Right forelimb (tissue), 1 donor: ENCODE results near the gene OTOF.

Source experiments
- DNase-seq: peaks from one replicate; pipeline ENCODE4 v3.0.0-alpha.2; 2018

The OTOF gene

DNA sequence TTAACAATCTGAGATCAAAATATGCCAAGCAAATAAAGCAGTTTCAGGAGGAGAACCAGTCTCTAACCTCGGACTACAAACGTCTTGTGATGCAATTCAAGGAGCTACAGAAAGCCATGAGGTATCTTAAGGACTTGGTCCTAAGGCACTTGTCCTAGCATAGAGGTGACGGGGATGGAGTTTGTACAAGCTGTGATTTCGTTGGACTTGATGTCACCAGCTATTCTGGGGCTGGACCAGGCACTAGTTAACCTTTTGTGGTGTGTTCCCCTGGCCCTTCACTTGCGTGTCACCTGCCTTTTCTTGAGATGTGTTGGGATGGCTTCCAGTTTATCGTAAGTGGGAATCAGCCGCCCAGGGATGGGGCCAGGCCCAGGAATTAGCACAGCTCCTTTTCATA, 33.7 kb downstream of the OTOF start:
- DNase-seq = no peak

DNA sequence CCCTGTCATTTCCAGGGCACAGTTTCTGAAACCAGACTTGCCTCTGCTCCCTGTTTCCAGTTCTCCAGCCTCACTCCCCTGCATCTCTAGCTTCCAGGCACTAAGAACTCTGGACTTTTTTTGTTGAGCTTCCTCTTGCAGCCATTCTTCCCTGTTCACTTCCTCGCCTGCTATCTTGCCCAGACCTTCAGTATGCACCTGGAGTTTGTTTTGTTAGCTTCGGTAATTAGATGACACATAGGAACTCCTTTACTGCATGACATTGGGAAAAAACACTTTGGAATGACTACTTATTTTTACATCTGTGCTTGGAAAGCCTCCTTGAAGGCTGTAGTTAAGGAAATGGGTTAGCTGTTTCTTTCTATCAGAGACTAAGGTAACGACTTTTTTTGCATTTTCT, 35.2 kb downstream of the OTOF start:
- no peak for DNase-seq

DNA sequence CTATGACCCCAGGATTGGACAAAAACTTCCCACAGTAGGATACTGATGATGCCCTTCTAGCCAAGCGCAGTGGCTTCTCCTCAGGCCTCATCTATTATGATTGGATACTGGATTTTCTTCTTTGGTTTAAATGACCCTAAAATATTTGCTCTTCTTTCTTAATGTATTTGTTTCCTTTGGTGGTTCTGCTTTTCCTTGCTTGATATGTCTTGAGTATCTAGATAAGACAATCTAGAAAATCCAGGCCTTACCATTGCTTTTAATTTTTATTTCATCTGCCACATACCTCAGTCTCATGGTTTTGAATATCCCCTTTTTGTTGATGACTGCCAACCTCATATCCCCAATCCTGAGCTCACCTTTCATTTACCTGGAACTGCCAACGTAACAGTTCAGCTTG, 35.6 kb downstream of the OTOF start:
- no peak for DNase-seq

DNA sequence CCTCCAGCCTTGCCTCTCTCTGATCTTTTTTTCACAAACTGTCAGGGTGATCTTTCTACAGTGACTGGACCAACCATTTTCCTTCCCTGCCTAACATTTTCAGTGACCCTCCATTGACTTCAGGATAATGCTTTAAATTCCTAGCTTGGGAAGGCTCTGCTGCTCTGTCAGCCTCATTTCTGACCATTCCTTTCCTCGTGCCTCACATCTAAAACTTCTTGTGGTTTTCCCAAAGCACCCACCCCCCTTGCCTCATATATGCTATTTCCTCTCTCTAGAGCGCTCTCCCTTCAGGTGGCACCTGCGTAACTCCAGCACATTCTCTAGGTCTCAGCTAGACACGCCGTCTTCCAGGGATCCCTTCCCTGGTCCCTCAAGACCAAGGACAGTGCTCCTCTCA, 39.0 kb downstream of the OTOF start:
- no peak for DNase-seq

DNA sequence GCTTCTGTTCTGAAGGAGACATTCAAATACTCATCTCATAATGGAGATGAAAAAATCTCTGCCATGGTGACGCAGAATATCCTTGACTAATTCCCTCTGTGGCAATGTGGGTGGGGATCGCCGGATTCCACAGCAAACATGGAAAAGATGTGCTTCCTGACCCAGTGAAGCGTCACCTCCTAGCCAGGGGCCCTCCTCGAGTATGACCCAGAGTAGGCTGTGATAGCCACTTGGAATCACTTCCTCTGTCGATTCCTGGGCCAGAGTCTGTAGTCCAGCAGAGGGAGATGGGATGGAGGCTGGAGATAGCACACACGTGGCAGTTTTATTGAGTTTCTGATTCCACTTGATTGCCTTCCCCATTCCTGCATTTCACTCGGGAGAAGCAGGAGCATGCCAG, 39.4 kb downstream of the OTOF start:
- no peak for DNase-seq

DNA sequence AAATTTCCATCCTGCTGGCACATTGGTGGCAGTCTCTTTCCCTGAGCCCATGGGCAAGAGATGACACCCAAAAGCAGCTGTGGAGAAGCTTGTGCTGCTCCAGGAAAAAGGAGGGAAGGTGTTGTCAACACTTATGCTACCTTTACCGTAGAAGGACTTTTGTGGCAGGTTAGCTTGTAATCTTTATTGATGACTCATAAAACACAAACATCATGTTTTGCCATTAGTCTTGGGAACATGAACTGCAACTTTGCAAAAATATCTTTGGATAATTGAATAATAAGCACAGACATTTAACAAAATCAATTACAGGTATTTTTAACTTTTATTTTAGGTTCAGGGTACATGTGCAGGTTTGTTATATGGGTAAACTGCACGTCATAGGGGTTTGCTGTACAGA, 42.8 kb downstream of the OTOF start:
- DNase-seq = no peak

DNA sequence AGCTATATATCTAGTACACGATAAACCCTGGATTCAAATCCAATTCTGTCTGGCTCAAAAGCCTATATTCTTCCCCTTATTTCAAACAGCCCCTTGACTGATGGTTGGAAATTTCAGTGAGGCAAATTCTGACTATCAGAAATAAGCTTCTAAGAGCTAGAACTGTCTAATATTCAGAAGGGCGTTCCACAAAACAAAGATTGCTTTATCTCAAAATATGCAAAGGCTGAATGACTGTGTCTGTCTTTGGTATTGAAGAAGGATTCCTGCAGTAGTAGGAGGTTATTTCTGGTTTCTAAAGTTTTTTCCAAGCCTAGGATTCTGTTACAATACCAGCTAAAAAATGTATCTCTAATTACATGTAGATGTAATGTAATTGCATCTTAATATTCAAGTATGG, 45.1 kb downstream of the OTOF start:
- no peak for DNase-seq

DNA sequence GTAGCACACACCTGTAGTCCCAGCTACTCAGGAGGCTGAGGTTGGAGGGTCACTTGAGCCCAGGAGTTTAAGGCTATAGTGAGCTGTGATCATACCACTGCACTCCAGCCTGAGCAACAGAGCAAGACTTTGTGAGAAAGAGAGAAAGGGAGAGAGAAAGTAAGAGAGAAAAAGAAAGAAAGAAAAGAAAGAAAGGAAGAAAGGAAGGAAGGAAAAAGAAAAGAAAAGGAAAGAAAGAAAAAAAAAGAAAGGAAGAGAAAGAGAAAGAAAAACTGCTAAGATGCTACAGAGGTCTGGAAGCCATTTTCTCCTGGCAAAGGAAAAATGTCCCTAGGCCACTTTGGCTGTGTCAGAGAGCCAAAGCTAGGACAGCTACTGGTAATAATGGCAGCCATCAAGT, 45.6 kb downstream of the OTOF start:
- DNase-seq = no peak

DNA sequence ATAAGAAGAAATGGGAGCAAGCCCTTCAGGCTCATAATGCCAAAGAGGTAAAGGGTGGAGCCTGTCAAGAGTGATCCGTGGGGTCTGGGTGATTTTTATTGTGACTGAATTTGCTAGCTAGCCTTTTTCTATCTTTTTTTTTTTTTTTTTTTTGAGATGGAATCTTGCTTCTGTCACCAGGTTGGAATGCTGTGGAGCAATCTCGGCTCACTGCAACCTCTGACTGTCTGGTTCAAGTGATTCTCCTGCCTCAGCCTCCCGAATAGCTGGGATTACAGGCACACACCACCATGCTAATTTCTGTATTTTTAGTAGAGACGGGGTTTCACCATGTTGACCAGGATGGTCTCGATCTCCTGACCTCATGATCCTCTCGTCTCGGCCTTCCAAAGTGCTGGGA, 47.1 kb downstream of the OTOF start:
- DNase-seq = no peak

DNA sequence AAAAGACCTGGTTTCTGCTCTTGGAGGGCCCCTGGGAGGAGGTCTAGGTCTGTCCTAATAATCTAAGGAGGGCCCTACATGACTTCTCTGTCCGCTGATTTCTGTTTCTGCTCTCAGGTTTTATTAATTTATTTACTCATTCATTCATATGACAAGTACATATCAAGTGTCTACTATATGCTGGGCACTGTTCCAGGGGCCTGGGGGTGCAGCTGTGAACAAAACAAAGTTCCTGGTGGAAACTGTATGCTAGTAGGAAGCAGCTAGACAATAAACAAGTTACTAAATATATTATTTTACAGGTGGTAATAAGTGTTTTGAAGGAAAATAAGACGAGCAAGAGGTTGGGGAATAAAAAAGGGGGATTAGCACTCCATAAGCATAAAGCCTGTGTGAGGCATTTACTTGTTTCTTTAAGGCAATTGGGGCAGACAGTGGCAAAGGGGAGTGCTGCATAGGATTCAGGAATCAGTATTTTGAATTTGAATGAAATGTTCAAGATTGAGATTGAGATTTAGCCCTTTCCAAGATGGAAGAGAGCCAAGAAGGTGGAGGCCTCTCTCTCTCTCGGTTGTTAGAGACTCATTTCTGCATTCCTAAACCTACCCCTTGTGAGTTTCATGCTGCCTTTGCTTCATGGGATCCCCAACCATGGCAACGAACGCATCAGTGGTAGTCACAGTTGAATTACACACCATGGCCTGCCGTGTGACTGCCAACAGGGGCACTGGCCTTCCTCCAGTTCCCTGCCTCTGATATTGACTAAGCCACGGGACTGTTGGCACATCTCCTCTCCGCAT, 47.9 kb downstream of the OTOF start:
- no peak for DNase-seq

DNA sequence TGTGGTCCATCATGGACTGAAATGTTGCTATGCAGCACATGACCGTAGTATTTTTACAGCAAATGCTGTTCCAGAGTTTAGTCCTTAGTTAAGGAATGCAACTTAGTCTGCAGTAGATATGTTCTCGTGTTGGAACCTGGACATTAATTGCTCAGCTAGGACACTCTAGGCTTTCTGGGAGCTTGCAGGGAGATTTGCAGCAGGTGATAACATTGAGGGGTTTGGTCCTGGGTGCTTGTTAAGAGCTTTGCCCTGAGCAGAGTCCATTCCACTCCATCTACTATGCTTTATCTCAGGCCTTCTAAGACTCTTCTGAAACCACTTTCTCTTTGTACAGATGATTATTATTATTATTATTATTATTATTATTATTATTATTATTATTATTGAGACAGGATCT, 49.1 kb downstream of the OTOF start:
- DNase-seq = no peak

DNA sequence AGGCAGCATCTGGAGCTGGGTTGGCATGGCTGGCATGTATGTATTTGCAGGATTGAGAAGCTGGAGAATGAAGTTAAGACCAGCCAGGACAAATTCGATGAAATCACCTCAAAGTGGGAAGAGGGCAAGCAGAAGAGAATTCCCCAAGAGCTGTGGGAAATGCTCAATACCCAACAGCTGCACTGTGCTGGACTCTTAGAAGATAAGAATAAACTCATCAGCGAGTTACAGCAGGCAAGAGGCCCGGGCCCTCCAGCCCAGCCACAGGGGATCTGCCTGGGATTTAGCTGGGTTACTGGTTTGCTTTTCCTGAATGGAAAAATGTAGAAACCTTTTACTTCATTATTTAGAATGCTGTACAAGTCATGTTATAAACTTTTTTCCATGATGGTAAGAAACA, 53.7 kb downstream of the OTOF start:
- no peak for DNase-seq

DNA sequence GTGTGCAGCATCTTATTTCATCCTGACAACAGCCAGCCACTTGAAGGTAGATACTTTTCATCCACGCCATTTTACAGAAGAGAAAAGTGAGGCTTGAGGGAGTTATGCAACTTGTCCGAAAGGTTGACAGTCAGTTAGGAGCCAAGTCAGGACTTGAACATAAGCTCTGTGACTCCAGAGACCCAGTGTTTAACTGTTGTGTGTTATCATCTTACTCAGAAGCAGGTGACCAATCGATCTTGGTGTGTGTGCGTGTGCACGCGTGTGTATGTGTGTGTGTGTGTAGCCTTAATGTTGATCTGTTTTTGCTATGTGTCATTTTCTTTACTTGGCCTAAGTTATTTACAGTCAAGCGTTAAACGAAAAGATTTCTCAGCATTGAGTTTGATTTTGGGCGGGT, 54.2 kb downstream of the OTOF start:
- DNase-seq = no peak

DNA sequence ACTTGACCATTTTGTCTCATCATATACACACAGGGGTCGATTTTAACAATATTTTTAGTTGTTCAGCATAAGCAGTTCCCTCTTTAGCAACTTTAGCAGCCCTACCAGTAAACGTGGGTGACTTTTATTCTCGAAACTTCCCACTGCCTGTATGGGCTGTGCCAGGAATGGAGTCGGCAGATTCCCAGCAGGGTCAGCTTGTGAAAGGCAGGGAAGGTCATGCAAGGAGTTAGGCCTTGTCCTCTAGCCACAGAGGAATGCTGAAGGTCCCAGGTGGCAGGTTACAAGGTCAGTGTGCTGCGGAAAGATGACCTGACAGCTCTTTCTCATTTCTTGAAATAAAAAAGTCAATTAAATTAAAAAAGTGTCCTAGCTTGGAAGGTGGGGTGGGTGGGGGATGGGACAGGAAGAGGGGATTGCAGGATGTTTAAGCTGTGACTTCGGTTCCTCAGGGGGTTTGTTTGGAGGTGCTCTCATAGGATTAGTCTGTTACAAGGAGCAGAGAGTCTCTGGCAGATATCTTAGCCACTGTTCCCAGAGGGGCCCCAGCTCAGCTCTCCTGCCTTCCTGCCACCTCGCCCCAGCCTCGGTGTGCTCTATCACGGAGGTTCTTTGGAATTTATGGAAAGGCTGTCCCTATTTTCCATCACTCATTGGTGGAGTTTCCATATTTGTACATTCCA, 54.8 kb downstream of the OTOF start:
- DNase-seq = no peak

DNA sequence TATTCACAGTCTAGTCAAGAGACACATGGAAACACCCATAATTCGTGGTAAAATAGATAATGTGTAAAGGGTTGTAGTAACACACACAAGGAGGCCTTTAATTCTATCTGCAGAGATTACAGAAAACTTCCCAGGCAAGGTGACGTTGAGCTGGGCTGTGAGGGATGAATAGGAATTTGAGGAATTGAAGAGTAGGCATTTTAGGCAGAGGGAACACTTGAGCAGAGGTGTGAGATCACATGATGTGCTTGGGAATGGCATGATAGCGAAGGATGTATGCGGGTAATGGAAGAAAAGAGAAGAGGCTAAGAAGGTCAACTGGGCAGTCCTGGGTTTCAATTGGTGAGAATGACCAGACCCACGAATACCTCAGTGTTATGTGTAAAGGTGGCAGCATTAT, 56.0 kb downstream of the OTOF start:
- no peak for DNase-seq

DNA sequence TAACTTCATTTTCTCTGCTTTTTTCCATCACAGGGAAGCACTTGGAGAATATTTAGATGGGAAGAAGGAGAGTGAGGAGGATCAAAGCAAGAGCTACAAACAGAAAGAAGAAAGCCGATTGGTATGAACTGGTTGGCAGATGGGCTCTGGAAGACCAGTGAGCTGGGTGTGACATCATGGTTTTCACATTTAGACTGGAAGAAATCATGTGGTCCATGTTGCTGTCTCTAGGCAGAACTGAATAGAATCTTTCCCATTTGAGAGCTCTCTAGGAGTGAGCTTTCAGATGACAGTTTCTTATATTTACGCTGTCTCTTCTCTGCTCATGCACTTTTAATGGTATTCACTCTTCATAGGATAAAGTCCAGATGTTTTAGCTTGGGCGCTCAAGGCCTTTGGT, 63.6 kb downstream of the OTOF start:
- no peak for DNase-seq

DNA sequence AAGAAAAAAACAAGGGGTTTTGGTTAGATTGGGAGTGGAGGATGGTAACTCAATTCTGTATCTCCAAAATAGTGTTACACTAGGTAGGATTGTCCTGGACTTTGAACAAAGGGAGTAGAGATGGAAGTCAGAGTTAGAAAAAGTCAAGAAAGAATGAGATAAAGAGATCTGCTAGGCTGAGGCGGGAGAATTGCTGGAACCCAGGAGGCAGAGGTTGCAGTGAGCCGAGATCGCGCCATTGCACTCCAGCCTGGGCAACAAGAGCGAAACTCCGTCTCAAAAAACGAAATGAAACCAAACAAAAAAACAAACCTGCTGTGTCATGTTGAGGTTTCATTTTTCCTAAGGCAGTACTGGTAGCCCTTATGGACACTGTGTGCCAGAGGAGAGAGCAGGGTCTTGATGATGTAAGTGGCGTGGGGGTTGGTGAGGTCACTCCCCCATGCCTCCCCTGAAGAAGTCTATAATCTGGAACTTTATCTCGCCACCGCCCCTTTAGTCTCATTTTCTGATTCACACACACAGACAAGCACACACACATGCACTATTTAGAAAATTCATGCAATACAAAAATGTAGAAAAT, 65.7 kb downstream of the OTOF start:
- no peak for DNase-seq

DNA sequence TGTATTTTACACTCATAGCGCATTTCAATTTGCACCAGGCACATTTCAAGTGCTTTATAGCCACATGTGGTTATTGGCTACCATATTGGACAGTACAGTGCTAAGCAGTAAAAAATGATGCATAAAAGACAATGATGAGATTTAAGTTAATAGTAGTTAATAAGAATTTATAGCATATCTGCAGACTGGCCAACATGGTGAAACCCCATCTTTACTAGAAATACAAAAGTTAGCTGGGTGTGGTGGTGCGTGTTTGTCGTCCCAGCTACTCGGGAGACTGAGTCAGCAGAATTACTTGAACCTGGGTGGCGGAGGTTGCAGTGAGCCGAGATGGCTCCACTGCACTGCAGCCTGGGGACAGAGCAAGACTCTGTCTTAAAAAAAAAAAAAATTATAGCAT, 66.5 kb downstream of the OTOF start:
- DNase-seq = no peak

DNA sequence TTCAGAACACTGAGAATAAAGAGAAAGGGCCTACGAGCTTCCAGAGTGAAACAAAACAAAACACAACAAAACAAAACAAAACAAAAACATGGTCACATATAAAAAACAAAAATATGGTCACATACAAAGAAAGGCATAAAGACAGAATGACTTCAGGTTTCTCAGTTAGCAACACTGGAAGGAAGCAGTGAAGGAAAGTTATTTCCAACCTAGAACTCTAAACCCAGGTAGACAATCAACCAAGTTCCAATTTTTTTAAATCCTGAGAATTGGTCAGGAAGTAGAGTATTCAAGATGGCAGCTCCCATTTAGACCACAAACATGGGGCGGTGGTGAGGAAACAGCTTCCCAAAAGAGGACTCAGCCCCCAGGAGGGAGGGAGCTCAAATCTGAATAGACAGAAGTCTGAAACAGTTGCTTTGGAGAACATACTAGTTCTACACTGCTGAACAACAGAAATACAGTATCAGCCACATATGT, 67.1 kb downstream of the OTOF start:
- no peak for DNase-seq

DNA sequence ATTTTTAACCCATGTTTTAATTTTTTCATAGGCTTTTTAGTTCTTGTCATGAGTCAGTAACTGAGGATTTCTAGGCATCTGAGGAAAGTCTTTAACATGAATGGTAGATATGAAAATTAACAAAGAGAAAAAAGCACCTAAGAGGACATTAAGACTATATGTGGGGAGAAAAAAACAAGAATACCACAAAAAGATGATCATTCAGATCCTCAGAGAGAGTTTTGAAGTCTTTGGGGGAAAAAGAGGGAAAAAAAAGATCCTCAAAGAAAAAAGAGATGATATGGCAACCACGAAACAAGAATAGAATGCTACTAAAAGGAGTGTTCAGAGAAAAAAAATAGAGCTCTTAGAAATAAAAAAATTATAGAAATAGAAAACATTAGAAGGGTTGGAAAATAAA, 68.1 kb downstream of the OTOF start:
- no peak for DNase-seq

DNA sequence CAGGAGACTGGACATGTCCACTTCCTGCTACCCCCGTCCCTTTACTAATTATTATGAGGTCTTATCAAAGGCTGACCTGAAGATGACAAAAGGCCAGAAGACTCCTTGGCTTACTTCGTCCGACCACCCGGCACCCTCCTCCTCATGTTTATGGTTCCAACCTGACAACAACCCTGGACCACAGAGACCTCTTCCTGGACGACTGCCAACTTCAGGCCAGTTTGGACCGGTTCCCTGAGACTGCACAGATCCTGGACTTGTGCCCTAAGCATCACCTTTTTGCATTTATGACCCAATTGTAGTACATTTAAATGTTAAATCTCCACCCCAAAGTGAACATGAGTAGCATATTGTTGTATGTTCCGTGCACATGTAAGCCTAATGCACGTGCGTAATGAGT, 70.4 kb downstream of the OTOF start:
- no peak for DNase-seq
